ENCODE data around the gene TXK.

Gene TXK

DNA sequence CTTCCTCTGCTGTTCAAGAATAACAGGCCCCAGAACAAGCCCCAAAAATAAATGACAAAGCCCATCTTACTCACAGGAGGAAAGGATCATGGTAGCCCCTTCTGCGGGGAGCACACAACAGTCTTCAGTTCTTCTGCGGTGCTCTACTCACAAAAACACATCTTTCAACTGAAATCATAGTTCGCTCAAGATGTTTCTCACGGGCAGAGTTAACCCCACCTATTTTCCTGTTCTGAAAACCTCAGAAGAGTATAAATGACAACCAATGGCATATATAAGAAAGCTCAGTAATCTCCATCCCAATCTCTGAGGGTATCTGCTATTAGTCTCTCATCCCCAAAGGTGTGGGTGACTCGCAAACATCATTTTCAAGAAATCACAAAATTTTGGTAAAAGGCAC, at the start of gene TXK:
Gene TXK (minus strand): TSS at position 170 of the 400 bp plus-strand sequence. CDS start 80 bp downstream, at position 90.
- no peak within 1 kb of the TSS for H3K4me3 ChIP-seq (ENCODE audit: low read depth, low read length)
- TF ChIP-seq, protein P1, sequence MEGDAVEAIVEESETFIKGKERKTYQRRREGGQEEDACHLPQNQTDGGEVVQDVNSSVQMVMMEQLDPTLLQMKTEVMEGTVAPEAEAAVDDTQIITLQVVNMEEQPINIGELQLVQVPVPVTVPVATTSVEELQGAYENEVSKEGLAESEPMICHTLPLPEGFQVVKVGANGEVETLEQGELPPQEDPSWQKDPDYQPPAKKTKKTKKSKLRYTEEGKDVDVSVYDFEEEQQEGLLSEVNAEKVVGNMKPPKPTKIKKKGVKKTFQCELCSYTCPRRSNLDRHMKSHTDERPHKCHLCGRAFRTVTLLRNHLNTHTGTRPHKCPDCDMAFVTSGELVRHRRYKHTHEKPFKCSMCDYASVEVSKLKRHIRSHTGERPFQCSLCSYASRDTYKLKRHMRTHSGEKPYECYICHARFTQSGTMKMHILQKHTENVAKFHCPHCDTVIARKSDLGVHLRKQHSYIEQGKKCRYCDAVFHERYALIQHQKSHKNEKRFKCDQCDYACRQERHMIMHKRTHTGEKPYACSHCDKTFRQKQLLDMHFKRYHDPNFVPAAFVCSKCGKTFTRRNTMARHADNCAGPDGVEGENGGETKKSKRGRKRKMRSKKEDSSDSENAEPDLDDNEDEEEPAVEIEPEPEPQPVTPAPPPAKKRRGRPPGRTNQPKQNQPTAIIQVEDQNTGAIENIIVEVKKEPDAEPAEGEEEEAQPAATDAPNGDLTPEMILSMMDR (IDR thresholded peaks at IDR 0.05; ENCODE audit: low read depth, low read length): no peak

DNA sequence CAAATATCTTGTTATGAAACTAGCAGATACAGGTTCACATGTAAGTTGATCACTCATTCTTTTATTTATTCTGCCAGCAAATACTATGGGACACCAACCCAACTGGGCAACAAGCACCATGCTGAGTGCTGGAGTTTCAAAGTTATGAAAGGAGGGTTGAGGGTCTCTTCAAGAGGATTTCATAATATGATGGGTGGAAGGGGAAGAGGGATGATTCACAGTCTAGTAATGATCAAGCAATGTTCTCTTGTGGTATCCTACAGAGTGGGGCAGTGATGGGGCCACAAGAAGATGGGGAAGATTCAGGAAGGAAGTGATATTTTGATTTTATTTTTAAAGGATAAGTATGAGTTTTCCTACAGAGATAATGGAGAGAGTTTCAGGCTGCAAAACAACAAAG, 46.2 kb upstream of the TXK start:
- TF ChIP-seq, protein P1 (IDR thresholded peaks at IDR 0.05; ENCODE audit: low read depth, low read length): no peak
- no peak overlapping the region for H3K4me3 ChIP-seq (ENCODE audit: low read depth, low read length)

DNA sequence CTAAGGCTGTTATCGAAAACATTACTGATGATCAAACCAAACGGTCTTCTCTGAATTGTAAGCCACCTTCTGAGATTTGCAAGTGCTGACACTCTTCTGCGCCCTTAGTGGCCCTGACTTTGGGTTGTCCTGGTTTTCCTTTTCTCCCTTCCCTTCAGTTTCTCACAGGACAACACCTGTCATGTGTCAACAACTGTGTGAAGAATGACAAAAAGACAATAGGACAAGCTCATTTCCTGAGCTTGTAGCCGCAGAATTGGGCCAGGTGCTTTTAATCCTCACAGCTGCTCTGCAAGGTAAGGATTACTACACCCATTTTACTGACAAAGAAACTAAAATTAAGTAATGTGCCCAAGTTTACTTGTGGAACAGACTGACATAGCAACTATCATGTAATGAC, 44.9 kb upstream of the TXK start:
- TF ChIP-seq, protein P1 (IDR thresholded peaks at IDR 0.05; ENCODE audit: low read depth, low read length): no peak
- no peak overlapping the region for H3K4me3 ChIP-seq (ENCODE audit: low read depth, low read length)

DNA sequence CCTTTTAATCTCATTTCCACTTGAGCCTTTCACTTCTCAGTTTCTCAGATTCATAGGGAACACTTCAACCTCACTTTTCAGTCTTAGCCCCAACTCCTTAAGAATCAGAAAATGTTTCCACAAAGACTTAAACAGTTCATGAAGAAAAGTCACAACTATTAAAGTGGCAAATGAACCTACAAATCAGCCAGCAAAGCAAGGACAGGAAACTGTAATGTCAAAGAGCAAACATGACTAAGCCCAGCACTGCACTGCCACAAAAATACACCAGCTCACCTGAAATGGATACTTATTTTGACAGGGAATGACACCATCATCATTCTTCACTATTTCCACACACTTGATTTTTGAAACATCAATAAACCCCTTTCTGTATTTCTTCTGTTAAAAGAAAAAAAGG, 41.8 kb upstream of the TXK start:
- no peak overlapping the region for H3K4me3 ChIP-seq (ENCODE audit: low read depth, low read length)
- TF ChIP-seq, protein P1 (IDR thresholded peaks at IDR 0.05; ENCODE audit: low read depth, low read length): no peak

DNA sequence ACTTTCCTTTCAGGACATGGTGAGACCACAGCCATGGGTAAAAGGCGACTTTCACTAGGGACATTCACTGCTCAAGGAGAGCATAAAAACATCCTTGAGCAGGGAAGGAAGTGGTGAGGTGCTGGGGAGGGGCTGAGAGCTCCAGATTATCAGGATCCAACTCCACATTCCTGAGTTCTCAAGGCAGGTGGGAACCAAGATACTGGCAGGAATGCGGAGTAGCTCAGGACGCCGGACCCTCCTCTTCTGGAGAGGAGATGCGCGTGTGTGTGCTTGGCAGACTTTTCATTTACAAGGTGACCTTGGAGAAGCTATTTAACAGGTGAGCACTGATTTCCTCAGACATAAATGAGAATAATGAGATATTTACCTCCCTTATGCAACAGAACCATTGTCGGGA, 41.3 kb upstream of the TXK start:
- TF ChIP-seq, protein P1 (IDR thresholded peaks at IDR 0.05; ENCODE audit: low read depth, low read length): no peak
- no peak overlapping the region for H3K4me3 ChIP-seq (ENCODE audit: low read depth, low read length)

DNA sequence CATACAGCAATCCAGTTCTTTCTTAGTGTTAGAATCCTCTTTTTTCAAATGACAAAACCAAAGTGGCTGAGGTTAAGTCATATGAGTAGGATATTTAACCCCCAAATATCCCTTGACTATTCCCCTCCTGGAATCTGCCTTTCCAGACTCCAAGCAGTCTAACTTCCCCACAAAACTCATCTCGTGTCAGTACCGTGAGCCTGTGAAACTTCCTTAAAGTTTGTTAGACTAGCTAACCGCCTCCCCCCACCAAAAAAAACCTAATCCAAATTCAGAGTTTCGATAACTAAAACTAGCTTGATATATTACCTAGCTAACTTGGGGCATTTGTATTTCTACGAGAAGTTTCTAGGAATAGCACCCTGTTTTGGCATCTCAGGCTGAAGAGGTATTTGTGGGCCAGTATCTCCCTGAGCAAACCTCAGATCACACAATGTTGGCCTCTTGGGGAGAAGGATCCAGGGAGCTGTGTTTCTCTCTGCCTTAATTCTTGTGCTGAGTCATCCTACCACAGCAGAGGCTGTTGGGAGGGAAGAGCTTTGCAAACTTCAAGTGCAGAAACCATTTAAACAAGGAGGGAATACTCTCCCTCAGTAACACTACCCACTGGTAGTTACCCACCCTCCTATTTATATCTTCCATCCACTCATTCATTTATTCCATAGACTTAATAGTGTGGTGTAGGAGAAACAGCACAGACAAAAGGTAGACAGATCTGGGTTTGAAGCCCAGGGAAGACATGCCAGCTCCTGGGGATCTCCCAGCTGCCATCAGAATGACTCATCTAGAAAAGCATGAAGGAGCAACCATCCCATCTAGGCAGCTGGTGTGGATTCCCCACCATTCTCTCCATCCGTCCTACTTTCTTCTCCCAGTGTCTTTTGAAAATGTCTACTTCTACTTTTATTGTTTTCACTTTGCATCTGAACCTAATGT, 39.3 kb upstream of the TXK start:
- no peak overlapping the region for H3K4me3 ChIP-seq (ENCODE audit: low read depth, low read length)
- TF ChIP-seq, protein P1 (IDR thresholded peaks at IDR 0.05; ENCODE audit: low read depth, low read length): no peak

DNA sequence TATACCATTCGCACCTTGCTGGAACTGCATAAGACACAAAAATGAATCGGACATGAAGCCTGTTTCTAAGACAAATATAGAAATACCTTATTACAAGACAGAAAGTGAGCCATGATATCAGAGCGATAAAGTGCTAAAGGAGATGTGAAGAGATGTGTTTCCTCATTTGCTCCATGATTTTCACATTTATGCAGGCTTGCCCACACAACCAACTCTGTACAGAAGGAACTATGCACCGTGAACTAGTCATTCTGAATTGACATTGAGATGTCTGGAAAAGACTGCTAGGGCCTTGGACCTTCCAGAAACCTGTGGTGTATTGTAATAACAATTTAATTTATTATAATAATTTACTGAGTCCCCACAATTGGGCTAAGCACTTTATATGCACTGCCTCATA, 38.6 kb upstream of the TXK start:
- TF ChIP-seq, protein P1 (IDR thresholded peaks at IDR 0.05; ENCODE audit: low read depth, low read length): no peak
- no peak overlapping the region for H3K4me3 ChIP-seq (ENCODE audit: low read depth, low read length)
